SK-N-MC (cell line): ENCODE data around the gene HES7.
A peak's percentile ranks its signal among the peaks of the same experiment; 100 is the strongest.

Source experiments
- DNase-seq: peaks from one replicate; pipeline ENCODE4 v3.0.0-alpha.2; 2011; ENCODE audit warnings: low read depth, low spot score
- H3K27ac ChIP-seq: fragments of 200-600 bp; sonication (generic); 2 replicates; pipeline ENCODE4 v1.5.1; 2016; ENCODE audit warnings: mixed run types
- H3K36me3 ChIP-seq: fragments of 200-600 bp; sonication (generic); 2 replicates; pipeline ENCODE4 v1.6.1; 2017; ENCODE audit warnings: antibody characterized with exemption, low read length, mixed read lengths; ENCODE audit not compliant: insufficient read depth
- H3K4me3 ChIP-seq: fragments of 200-600 bp; sonication (generic); 2 replicates; pipeline ENCODE4 v1.5.1; 2016
- H3K9ac ChIP-seq: fragments of 200-600 bp; sonication (generic); 2 replicates; pipeline ENCODE4 v1.8.0; 2017; ENCODE audit warnings: mixed run types, mixed read lengths; ENCODE audit not compliant: insufficient read length
- H3K9me3 ChIP-seq: fragments of 200-600 bp; sonication (generic); 2 replicates; pipeline ENCODE4 v1.6.1; 2017; ENCODE audit warnings: low read depth, mild to moderate bottlenecking, antibody characterized with exemption, low read length, moderate library complexity, mixed read lengths
- EZH2 ChIP-seq: fragments of 200-600 bp; sonication (generic); IDR thresholded peaks from one replicate; pipeline ENCODE4 v1.6.1; 2017; ENCODE audit warnings: antibody characterized with exemption
- FOXP2 ChIP-seq: optimal IDR thresholded peaks from 2 replicates; pipeline ENCODE3; 2011; ENCODE audit warnings: mild to moderate bottlenecking, moderate library complexity; ENCODE audit not compliant: insufficient read depth; ENCODE audit errors: extremely low read length, control extremely low read depth
- POLR2AphosphoS5 ChIP-seq: IDR thresholded peaks from 2 replicates; pipeline ENCODE4 v1.6.1; 2012; ENCODE audit warnings: mild to moderate bottlenecking, low read depth, low read length, borderline replicate concordance

HES7 gene

DNA sequence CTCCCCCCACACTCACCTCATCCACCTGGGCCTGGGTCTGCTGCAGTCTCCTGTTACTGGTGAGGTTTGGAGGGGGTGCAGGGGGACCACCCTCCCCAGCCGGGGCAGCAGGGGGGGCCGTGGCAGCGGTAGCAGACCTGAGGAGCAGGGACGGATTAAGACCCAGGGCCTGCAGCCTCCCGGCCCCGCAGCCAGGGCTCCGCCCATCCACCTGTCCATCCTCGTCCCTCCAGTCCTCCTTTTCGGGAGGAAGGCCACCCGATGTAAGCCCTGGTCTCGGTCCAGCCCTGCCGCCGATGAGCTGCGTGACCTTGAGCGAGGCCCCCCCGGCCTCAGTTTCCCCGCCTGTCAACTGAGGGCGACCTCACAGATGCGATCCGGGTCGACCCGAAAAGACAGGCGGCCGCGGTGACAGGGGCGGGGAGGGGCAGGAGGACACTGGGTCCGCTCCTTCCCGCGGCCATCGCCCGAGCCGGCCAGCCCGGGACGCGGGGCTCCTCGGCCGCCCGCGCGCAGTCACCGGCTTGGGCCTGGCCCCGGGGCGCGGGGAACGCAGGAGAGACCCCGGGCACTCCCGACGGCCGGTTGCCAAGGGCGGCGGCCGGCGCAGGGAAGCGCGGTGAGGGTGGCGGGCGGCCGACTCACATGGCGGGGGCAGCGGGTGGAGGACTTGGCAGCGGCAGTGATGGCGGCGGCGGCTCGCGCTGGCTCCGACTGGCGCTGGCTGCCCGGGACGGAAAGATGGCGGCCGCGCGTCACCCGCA is 38.5 kb upstream of the HES7 start, which contains the start of gene VAMP2:
VAMP2 (minus strand) TSS at position 716 of the 764 bp plus-strand sequence; CDS start at position 647, 69 bp downstream.
- H3K27ac ChIP-seq, result peak within 1 kb of the TSS; percentile 81

DNA sequence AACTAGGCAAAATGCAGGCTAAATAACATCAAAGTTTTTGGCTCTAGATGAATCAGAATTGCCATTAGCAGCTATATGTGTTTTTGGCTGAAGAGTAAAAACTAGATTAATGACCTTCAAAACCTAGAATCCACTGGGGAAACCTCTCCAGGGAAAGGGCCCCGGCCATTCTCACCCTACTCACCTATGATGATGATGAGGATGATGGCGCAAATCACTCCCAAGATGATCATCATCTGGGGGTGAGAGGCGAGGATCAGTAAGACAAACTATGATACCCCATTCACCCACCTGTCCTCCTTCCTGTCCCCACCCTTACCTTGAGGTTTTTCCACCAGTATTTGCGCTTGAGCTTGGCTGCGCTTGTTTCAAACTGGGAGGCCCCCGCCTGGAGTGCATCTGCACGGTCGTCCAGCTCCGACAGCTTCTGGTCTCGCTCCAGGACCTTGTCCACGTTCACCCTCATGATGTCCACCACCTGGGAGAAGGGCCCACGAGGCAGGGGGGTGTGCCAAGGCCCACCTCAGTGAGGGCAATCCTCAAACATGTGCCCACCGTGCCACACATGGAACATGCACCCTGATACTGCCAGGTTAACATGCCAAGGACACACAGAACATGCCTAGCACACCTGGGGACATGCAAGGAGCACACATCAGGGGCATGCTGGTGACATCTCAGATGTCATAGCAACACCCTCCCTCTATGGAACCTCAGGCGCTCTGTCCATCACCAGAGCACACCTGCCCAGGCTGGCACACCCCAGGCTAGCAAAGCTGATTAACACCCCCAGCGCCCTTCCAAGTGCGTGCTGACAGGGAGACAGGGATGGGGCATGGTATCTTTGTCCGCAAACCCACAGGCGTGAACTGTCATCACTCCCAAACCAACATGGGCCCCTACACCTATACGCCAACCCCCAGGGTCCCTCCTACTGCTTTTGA is 37.7 kb upstream of the HES7 start:
- DNase-seq, result no peak
- peak overlapping the region; percentile 51 for H3K27ac ChIP-seq

More for the DNA sequence above, 38.5 kb upstream of the HES7 start, which contains the start of gene VAMP2:
- TF ChIP-seq EZH2 (no peak), POLR2AphosphoS5 (peak; percentile 52; the same call in 1 of the 2 replicates)
- Histone ChIP-seq H3K9me3 (no peaks in the 10 kb centered on the region), H3K9ac (peak within 1 kb of the TSS; percentile 97), H3K36me3 (peaks cover 13% of the 10 kb centered on the region; the same call in 1 of the 2 replicates), H3K4me3 (peak within 1 kb of the TSS; percentile 95)
- DNase-seq, result no peak

DNA sequence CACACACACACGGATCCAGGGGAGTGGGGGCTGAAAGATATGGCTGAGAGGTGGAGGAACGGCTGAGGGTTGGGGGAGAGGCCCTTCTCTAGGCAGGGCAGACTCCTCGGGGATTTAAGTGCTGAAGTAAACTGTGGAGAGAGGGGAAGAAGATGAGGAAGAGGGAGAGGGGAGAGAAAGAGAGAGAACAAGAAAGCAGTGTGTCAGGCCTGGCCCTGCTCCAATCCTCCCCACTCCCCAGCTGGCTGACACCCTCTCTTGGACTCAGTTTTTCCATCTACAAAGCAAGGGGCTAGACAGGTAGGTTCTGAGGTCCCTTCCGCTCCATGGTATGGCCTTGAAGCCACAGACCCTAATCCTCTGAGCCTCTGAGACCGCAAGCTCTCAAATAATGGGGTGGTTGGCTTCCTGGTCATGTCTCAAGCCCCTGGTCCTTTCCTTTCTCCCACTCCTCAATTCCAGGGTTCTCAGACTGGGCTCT is 36.9 kb upstream of the HES7 start:
- TF ChIP-seq EZH2 (no peak), FOXP2 (no peak), POLR2AphosphoS5 (no peak)
- Histone ChIP-seq H3K9me3 (no peaks in the 10 kb centered on the region), H3K9ac (no peak overlapping the region), H3K27ac (peak overlapping the region; percentile 51), H3K4me3 (no peak overlapping the region), H3K36me3 (peaks cover 13% of the 10 kb centered on the region; the same call in 1 of the 2 replicates)
- no peak for DNase-seq

More for the DNA sequence above, 37.7 kb upstream of the HES7 start:
- Histone ChIP-seq H3K4me3 (peak overlapping the region; percentile 95), H3K9ac (peak overlapping the region; percentile 97), H3K36me3 (peaks cover 13% of the 10 kb centered on the region; the same call in 1 of the 2 replicates), H3K9me3 (no peaks in the 10 kb centered on the region)
- TF ChIP-seq FOXP2 (no peak), EZH2 (no peak), POLR2AphosphoS5 (no peak)

DNA sequence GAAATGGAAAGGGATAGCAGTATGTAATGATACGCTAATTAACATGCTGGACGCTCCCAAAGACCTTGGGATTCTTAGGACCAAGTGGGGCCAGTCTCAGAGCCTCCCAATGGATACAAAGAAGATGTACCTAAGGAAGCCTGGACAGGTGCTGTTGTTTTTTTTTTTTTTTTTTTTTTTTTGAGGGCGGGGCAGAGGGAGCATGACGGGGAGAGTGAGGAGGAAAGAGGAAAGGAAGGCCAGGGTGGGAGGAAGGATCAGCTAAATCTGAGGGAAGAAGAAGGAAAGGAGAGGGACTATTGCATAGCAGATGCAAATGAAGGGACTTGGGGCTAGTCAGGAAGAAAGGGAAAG is 36.3 kb upstream of the HES7 start:
- Histone ChIP-seq H3K27ac (no peak overlapping the region), H3K4me3 (no peak overlapping the region), H3K9me3 (no peaks in the 10 kb centered on the region), H3K9ac (no peak overlapping the region), H3K36me3 (peaks cover 13% of the 10 kb centered on the region; the same call in 1 of the 2 replicates)
- TF ChIP-seq FOXP2 (no peak), POLR2AphosphoS5 (no peak), EZH2 (no peak)
- no peak for DNase-seq

DNA sequence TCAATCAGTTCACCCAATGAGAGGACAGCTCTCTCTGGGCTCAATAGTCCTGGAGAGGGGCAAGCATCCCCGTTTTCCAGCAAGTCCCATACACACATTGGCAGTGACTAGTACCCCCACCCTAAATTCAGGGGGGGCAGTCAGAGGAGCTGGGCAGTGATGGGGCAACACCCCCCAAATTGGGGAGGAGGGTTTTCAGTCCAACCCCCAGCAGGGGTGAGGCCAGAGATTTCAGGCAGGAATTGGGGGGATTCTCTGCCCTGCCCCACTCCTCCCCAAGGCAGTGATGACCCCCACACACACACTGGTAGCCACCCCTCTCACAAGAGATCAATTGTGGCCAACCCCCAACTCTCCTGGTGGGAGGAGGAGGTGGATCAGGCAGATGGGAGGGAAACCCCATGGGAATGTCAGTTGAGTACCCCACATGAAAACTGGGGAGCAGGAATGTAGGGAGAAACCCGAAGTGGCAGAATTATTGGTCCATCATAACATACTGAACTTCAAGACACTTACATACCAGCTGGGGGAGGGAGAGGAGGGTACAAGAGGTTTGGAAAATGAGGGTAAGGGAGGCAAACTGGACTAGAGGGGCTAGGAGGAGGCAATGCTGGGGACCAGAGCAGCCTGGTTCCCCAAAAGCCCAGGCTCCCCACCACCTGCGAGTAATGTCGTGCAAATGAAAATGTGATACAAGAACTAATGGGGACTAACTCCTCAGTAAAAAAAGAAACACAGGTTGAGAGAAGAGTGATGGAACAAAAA is 35.7 kb upstream of the HES7 start:
- Histone ChIP-seq H3K9me3 (no peaks in the 10 kb centered on the region), H3K36me3 (peaks cover 13% of the 10 kb centered on the region; the same call in 1 of the 2 replicates), H3K4me3 (no peak overlapping the region), H3K9ac (no peak overlapping the region), H3K27ac (no peak overlapping the region)
- no peak for TF ChIP-seq POLR2AphosphoS5
- TF ChIP-seq FOXP2, result no peak
- no peak for TF ChIP-seq EZH2
- no peak for DNase-seq

DNA sequence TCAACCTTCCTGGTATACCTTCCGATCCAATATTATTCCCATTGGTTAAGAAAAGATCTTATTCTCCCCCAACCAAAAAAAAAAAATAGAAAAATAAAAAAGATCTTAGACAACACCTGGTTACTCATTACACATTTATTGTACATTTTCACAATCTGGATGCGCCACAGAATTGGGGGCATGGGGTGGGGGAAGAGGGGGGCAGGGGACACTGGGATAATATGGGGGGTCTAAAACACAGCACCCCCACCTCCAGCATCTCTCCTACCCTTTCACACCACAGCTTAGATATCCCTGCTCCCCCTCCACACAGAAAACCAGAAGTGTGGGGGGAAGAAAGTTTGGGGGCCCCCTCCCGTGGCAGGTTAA is 35.1 kb upstream of the HES7 start:
- H3K36me3 ChIP-seq, result peaks cover 13% of the 10 kb centered on the region; the same call in 1 of the 2 replicates
- H3K27ac ChIP-seq, result no peak overlapping the region
- TF ChIP-seq EZH2, result no peak
- no peak for TF ChIP-seq FOXP2
- no peak for TF ChIP-seq POLR2AphosphoS5
- no peak for DNase-seq
- H3K4me3 ChIP-seq, result no peak overlapping the region
- H3K9ac ChIP-seq, result no peak overlapping the region
- H3K9me3 ChIP-seq, result no peaks in the 10 kb centered on the region

DNA sequence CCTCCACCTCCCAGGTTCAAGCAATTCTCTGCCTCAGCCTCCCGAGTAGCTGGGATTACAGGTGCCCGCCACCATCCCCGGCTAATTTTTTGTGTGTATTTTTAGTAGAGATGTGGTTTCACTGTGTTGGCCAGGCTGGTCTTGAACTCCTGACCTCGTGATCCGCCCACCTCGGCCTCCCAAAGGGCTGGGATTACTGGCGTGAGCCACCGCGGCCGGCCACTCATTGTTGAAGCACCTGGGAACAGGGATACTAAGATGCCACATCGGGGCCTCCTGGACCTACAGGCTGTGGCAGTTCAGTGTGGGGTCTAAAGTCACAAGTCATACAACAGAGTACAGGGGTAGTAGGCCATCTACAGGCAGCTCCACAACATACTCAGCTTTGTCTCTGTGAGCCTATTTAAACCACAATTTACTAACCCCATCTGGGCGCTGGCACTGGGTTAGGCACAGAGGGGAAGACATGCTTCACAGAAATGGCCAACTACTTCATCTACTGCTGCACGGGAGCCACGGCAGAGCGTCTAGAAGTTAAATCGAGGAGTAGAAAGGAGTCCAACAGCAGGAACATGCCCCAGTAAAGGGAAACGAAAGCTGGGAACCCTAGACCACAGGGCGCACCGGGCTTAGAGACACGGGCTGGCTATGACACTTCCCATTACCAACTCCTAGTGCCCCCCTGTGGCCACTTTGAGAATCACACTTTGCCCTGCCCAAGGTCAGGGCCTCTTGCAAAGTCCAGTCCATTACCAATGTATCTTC is 34.5 kb upstream of the HES7 start:
- H3K9ac ChIP-seq, result no peak overlapping the region
- H3K36me3 ChIP-seq, result peaks cover 13% of the 10 kb centered on the region; the same call in 1 of the 2 replicates
- TF ChIP-seq POLR2AphosphoS5 (no peak), EZH2 (no peak), FOXP2 (no peak)
- no peak overlapping the region for H3K4me3 ChIP-seq
- H3K9me3 ChIP-seq, result no peaks in the 10 kb centered on the region
- no peak for DNase-seq
- 0 out of 2 replicates have a peak overlapping the region, but pooled peaks have one; percentile 7 for H3K27ac ChIP-seq
